Stromal cell of bone marrow (primary cell): ENCODE measurements around the gene MYEOV.
A peak's percentile ranks its signal among the peaks of the same experiment; 100 is the strongest.

ENCODE experiments used
- DNase-seq: peaks from one replicate; pipeline ENCODE4 v3.0.0-alpha.2; 2012; ENCODE audit warnings: low read depth

Gene MYEOV

GRCh38 chr11:69265911-69266510 is 27.9 kb upstream of the MYEOV start:
- DNase-seq, result no peak

- no peak for DNase-seq
Observed at GRCh38 chr11:69267395-69267805, 26.6 kb upstream of the MYEOV start.

GRCh38 chr11:69268911-69269310 is 25.0 kb upstream of the MYEOV start:
- no peak for DNase-seq

GRCh38 chr11:69269388-69269787 is 24.6 kb upstream of the MYEOV start:
- DNase-seq, result no peak

GRCh38 chr11:69269926-69270697 is 23.8 kb upstream of the MYEOV start:
- DNase-seq, result no peak

GRCh38 chr11:69270941-69271340 is 23.0 kb upstream of the MYEOV start:
- no peak for DNase-seq

- DNase-seq, result no peak
Observed at GRCh38 chr11:69272055-69272454, 21.9 kb upstream of the MYEOV start.

GRCh38 chr11:69272831-69273485 is 21.0 kb upstream of the MYEOV start:
- no peak for DNase-seq

- DNase-seq, result no peak
Observed at GRCh38 chr11:69273571-69273970, 20.4 kb upstream of the MYEOV start.

GRCh38 chr11:69274531-69275016 is 19.4 kb upstream of the MYEOV start:
- no peak for DNase-seq

- DNase-seq, result no peak
Observed at GRCh38 chr11:69275178-69275577, 18.8 kb upstream of the MYEOV start.

- no peak for DNase-seq
Observed at GRCh38 chr11:69276165-69276564, 17.8 kb upstream of the MYEOV start.

GRCh38 chr11:69277074-69277809 is 16.7 kb upstream of the MYEOV start:
- no peak for DNase-seq

- DNase-seq, result no peak
Observed at GRCh38 chr11:69278091-69278867, 15.7 kb upstream of the MYEOV start.

GRCh38 chr11:69280451-69280850 is 13.5 kb upstream of the MYEOV start:
- DNase-seq, result no peak

GRCh38 chr11:69280994-69281393 is 13.0 kb upstream of the MYEOV start:
- DNase-seq, result peak; percentile 66

- no peak for DNase-seq
Observed at GRCh38 chr11:69283446-69283845, 10.5 kb upstream of the MYEOV start.

- no peak for DNase-seq
Observed at GRCh38 chr11:69284081-69284511, 9.9 kb upstream of the MYEOV start.

GRCh38 chr11:69285091-69285490 is 8.9 kb upstream of the MYEOV start:
- DNase-seq, result no peak

- DNase-seq, result no peak
Observed at GRCh38 chr11:69285766-69286165, 8.2 kb upstream of the MYEOV start.
